Measurements from ENCODE around the gene SCAI.
"Not testable (repeated sequence)": the region's sequence is repeated elsewhere in the genome, so short reads cannot be mapped to it uniquely, and the experiment has no call there.

SCAI gene

DNA sequence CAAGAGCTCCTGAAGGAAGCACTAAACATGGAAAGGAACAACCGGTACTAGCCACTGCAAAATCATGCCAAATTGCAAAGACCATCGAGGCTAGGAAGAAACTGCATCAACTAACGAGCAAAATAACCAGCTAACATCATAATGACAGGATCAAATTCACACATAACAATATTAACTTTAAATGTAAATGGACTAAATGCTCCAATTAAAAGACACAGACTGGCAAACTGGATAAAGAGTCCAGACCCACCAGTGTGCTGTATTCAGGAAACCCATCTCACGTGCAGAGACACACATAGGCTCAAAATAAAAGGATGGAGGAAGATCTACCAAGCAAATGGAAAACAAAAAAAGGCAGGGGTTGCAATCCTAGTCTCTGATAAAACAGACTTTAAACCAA lies 131.3 kb downstream of the SCAI start:
- DNase-seq: not testable (repeated sequence)

DNA sequence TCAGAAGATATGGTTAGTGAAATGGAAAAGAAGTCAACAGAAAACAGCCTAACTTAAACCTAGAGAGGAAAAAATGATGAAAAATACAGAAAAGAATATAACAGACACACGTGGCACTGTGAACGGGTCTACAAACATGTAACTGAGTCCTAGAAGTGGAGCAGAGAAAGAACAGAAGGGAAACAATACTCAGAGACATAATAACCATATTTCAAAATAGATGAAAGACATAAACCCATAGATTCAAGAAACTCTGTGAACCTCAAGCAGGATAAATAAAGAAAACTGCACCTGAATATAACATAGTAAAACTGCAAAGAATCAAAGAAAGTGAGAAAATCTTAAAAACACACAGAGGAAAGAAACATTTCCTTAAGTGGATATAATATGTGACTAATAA lies 134.7 kb downstream of the SCAI start:
- no peak for DNase-seq

DNA sequence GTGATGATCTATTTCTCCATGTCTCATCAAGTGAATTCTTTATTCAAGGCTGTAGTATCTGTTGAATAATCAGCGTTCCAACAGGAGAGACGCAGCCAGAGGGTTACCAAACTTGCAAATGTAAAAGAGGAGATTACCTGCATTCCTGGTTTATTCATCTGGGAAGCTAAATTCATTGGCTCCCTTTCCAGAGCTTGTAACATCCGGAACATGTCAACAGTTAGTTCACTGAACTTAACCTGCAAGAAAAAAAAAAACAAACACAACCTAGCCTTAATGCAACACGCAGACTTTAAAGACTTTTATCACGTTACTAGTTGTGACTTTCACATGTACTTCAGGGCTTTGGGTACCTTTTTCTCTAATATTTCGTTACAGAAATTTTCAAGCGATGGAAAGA lies 140.0 kb downstream of the SCAI start:
- no peak for DNase-seq

DNA sequence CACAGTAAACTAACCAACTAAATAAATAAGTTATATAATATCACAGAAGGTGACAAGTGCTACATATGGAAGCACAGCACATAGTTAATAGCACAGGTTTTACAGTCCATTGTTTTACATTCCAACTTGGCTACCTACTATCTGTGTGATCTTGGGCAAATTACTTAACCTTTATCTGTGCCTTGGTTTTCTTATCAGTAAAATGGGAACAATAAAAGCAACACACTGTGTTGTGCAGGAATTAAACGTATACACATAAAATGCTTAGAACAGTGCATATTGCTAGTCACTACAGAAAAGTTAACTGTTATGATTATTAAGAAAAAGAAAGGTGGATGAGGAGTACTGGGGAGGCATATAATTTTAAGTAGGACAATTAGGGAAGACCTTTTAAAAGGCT lies 159.6 kb downstream of the SCAI start:
- no peak for DNase-seq

DNA sequence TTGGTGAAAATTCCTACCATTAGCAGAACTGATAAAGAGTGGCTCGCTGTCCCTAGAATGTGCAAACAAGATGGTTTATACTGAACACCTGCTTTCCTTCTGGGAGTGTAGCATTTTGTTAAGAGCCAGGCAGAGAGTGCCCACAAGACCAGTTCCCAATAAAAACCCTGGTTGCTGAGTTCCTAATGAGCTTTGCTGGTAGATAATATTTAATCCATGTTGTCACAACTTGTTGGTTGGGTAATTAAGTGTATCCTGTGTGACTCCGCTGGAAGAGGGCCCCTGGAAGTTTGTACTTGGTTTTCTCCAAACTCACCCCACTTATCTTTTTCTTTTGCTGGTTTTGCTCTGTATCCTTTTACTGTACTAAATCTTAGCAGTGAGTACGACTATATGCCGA lies 162.9 kb downstream of the SCAI start:
- DNase-seq: no peak

DNA sequence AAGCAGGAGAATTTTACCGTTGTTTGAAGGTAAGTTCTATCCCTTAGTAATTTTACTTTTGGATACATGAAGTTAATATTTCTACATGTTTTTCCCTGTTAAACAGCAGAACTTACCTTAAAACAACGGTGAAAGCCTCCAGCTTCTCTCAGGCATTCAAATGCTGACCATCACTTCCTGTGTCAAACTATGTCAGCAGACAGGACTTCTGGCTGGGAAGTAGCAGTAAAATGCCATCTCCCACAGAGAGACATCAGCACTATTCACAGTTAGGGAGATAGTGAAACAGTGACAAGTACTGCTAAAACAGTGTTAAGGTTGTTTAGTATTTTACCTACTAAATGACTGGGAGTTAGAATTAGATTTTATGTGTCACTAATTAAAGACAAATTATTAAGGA lies 168.2 kb downstream of the SCAI start:
- DNase-seq: no peak

DNA sequence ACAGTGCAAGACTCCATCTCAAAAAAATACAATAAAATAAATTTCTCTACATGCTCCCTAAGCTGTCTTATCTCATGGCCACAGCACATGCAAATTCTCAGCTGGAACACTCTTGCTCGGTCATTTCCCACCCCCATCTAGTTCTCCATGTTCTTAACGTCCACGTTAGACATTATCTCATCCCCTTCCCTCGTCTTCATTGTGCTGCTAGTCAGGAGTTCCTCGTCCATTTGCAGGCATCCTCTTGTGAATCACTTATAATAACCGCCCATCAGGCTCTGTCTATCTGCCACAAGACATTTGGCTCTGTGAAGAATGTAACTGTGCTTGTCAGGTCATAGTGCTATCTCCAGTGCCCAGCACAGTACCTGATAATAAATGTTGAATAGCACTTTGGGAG lies 169.5 kb downstream of the SCAI start:
- DNase-seq: no peak

DNA sequence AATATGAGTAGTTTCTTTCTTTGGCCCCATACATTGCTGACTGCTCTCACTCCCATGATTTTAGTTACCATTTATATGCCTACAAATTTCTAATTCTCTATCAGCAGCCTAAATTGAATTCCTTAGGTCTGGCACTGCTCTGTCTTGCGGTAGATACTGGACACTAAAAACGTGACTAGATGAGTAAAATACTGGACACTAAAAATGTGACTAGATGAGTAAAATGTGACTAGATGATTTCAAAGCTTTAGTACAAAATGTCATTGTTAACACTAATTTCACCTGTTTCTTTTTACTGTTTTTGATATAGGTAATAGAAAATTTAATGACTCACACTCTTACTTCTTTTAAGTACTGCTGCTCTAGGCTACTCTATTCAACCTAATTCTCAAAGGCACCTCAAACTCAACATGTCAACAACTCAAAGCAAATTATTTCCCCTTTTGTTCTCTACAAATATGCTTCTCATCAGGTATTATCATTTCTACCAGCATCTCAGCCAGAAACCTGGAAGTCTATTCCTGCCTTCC lies 171.0 kb downstream of the SCAI start:
- no peak for DNase-seq

DNA sequence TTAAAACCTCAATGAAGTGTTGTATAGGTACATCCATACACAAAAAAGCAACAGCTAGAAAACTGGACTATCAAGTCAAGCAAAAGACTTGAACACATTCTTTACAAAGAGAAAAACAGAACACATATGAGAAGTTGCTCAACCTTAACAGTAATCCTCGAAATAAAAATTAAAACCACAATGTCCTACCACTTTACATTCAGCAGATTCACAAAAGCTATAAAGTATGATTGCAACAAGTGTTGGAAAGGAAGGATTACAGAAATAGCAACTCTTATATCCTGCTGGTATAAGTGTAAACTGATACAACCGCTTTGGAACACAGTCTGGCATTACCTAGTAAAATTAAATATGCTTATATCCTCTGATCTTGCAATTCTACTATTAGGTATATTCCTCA lies 173.9 kb downstream of the SCAI start:
- DNase-seq: no peak

DNA sequence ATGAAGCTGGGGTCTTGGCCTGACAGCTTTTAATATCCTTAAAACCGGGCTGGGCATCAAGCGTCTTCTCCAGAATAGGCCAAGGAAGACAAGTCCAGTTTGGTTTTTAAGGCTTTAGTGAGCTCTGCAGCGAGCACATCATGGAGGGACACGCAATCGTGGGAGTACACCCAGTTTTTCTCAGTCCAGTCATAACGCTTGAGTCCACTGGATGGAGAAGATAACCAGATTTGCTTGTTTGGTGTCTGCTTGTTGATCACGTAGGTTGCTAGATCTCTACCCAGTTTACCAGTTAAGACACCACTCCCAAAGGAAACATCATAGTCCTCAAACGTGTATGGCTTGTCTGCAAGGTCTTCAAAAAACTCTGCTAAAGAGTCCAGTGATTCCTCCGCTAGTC lies 175.1 kb downstream of the SCAI start:
- DNase-seq: no peak

DNA sequence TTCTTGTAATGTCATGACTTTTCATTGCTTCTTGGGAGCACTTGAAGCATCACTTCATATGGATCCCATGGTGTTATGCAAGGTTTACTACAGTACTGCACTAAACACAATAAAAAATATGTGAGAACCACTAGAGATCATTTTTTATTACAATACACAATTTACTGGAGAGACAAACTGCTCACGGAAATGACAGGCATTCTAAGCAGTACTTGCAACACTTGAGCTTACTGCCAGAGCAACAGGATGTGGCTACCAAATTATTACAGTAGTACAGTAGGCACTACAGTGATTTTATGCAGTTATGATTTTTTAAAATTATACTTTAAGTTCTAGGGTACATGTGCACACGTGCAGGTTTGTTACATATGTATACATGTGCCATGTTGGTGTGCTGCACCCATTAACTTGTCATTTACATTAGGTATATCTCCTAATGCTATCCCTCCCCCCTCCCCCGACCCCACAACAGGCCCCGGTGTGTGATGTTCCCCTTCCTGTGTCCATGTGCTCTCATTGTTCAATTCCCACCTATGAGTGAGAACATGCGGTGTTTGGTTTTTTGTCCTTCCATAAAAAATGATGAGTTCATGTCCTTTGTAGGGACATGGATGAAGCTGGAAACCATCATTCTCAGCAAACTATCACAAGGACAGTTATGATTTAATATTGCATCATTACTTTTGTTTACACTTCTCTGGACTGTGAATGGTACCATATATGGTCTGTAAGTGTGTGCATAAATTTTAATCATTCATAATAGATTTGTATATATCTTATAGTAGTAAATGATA lies 177.4 kb downstream of the SCAI start:
- DNase-seq: not testable (repeated sequence)

DNA sequence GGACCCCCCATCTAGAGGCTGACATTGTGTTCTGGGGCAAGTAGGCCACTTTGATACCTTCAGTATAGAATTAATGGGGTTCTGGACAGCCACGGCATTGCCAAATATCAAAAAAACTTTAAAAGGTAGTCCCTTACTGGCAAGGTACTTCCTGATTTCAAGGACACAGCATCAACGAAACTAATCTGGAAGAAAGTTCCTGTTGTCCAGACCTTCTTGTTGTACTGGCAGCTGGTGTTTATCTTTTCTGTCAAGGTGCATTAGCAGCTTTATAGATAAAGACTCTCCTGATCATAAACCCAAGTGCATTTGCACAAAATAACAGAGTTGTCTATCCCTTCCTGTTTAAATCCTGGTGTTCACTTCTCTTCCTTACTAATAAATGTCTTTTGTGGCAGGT lies 178.7 kb downstream of the SCAI start:
- DNase-seq: no peak

DNA sequence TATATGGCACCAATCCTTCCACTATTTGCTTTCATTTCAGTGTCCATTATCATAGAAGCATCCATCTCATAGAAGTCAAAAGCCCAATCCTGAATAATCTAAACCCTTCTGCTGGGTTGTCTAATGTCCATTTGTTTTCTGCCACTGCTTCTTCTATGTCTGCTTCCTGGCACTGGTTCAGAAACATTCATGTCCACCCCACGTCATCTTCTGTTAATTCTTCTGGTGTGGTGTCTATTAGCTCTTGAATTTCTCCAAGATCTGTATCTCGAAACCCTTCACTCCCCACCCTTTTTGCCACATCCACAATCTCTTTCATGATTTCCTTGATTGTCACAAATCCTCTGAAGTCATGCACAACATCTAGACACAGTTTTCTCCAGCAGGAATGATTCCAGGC lies 179.3 kb downstream of the SCAI start:
- DNase-seq: no peak

DNA sequence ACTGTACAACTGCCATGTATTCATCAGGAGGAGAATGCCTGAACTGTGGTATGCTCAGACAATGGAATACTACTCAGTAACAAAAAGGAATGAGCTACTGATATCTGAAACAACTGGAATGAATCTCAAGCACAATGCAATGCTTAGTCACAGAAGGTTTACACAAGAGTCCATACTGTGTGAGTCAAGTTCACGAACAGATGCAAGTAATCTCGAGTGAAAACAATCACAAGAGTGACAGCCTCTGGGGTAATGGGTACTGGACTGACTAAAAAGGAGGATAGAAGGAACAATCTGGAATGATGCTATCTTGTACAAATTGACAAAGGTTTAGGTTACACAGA lies 182.9 kb downstream of the SCAI start:
- DNase-seq: no peak

DNA sequence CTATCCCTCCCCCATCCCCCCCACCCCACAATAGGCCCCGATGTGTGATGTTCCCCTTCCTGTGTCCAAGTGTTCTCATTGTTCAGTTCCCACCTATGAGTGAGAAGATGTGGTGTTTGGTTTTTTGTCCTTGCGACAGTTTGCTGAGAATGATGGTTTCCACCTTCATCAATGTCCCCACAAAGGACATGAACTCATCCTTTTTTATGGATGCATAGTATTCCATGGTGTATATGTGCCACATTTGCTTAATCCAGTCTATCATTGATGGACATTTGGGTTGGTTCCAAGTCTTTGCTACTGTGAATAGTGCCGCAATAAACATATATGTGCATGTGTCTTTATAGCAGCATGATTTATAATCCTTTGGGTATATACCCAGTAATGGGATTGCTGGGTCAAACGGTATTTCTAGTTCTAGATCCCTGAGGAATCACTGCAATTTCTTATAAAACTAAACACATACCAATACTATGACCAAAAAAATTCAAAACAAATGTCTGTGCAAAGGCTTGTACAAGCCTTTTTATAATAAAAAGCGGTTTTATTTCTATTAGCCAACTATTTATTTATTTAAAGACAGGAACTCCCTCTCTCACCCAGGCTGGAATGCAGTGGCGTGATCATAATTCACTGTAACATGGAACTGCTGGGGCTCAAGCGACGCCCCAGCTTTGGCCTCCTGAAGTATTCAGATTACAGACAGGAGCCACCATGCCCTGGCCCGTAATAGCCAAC lies 183.5 kb downstream of the SCAI start:
- DNase-seq: not testable (repeated sequence)

DNA sequence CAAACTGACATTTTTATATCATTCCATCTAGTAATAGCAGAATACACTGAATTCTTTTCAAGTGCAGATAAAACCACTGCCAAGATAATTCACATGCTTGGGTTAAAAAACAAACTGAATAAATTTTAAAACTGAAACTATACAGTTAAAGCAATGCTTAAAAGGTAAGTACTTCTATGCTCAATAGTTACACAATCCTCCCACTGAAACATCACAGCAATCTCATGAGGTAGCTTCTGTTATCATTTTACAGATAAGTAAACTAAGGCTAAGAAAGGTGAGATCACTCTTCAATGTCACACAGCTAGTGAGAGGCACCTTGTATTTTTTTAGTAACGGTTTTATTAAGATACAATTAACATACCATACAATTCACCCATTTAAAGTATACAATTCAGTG lies 189.1 kb downstream of the SCAI start:
- no peak for DNase-seq

DNA sequence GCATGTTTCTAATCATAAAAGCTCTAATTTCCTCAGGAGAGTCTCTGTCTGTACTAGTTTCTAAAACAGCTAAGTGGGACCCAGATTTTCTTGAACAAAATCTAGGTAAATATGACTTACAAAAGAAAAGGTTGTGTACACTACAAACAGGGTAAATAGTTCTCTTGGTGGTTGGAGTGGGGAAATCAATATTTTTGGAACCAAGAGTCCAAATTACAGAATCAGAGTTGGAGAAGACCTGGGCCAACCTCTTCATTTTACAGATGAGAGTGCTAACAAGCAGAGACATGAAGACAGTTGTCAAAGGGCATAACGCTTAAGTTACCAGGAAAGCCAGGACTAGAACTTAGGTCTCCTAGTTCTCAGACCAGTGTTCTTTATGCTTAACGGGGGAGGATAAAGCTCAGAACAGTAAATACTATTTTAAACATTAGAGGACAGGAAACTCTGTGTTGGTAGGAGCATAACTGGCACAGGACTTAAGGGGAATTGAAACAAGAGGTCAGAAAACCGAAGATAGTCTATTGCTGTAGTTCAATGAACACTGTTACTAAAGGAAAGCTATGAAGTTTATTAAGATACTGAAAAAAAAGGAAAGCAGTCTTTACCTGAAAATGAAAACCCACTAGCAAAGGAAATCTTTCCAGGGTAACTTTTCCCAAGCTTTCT lies 193.1 kb downstream of the SCAI start:
- no peak for DNase-seq

DNA sequence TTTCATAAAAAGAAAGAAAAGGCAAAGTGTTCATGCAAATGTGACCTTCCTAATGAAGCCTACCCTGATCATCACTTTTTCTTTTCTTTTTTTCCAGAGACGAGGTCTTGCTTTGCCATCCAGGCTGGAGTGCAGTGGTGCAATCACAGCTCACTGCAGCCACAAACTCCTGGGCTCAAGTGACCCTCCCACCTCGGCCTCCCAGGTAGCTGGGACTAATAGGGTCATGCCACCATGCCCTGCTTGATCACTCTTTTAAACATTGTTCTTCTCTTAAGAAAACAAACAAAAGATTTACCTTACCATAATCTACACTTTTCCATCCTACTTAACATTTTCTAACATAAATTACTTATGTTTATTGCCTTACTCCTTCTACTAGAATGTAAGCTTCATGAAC lies 193.9 kb downstream of the SCAI start:
- DNase-seq: no peak

DNA sequence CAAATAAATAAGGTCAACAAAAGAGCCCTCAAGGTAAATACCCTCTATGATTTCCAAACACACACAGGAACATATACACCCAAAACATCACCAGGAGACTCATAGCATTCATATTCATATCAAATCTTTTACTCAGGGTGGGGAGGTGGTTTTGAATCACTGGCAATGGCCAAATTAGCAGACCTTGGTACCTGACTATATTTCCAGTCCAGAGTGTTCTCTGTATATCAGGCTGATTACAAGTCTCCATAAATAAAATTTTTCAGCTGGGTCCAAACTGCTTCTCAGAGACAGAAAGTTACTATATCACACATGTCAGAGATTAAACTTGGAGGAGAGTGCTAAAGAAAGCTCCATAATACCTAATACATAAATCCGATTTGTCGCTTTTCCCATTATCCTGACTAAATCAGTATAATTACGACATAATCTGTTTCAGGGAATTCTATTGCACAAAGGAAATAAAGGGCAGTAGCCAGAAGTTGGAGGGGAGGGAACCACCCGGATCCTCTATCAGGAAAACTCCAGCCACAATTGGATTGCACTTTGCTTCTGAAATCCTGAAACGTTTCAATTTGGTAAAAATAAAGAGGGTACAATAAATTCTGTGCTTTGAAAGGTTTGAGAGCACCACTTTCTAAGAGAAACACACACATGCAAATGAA lies 195.5 kb downstream of the SCAI start:
- DNase-seq: no peak

DNA sequence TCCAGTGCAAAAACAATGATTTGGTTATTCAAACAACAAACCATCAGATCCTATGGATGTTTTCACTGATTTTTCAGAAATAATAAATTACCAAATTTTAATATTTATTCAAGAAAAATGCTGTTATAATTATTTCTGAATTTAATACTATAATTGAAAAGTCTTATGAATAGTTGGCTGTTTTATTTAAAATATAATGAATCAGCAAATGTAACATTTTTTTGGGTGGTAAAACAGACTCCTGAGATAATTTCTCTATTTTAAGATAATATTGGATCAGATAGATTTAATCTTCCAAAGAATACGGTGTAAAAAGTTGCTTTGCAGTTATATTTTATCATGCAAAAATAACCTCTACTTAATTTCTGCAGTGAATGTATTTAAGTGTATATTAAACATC lies 197.2 kb downstream of the SCAI start:
- DNase-seq: no peak

DNA sequence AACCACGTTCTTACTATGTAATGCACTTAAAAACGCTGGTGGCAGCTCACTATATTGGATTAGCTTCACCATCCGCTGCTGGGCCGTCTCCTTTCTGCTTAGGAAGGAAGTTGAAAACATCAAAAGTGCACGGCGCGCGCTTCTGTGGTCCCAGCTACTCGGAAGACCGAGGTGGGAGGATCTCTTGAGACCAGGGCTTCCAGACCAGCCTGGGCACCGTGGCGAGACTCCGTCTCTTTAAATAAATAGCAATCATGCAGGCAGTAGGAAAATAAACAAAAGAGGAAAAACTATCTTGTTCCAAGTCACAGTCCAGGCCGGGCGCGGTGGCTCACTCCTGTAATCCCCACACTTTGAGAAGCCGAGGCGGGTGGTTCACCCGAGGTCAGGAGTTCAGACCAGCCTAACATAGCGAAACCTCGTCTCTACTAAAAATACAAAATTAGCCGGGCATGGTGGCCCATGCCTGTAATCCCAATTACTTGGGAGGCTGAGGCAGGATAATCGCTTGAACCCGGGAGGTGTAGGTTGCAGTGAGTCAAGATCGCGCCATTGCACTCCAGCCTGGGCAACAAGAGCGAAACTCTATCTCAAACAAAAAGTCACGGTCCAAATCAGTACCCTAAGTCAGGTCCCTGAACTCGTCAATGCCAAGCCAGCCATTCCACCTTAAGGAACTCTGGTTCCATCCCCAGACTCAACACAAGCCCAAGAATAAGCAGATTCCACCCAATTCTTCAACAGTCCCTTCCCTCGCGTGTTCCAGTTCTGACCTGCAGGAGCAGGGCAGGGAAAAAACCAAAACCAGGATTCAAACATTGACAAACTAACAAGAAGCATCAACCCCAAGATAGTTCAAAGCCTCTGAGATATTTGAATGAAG lies 201.4 kb downstream of the SCAI start:
- DNase-seq: peak; percentile 72

All from left hindlimb (tissue), 1 donor.